GM18519 (cell line): ENCODE results near the gene ELMO3.

Experiments used
- ATAC-seq: cut with Tn5 transposase; IDR thresholded peaks from one replicate; pipeline ENCODE4 v1.9.1; 2021; ENCODE audit warnings: mild to moderate bottlenecking, moderate library complexity; ENCODE audit not compliant: unreplicated experiment, low FRiP score

Gene ELMO3

GRCh38 chr16:67213197-67214019 lies 14.5 kb downstream of the ELMO3 start:
- ATAC-seq: no peak

- ATAC-seq: no peak
These were observed 16.8 kb downstream of the ELMO3 start for GRCh38 chr16:67215706-67216105.

GRCh38 chr16:67216612-67217490 lies 17.9 kb downstream of the ELMO3 start:
- no peak for ATAC-seq

- no peak for ATAC-seq
These were observed 25.1 kb downstream of the ELMO3 start for GRCh38 chr16:67223992-67224391.

GRCh38 chr16:67226295-67226803 lies 27.4 kb downstream of the ELMO3 start:
- ATAC-seq: no peak

GRCh38 chr16:67226804-67227566 lies 28.1 kb downstream of the ELMO3 start, which contains the start of gene TMEM208:
Gene TMEM208, plus strand, starts transcription at chr16:67227130. Its CDS starts 89 bp downstream, at chr16:67227219.
- ATAC-seq: peak; percentile 78

- no peak for ATAC-seq
These were observed 28.6 kb downstream of the ELMO3 start for GRCh38 chr16:67227567-67227921.

GRCh38 chr16:67228034-67228785 lies 29.3 kb downstream of the ELMO3 start:
- ATAC-seq: no peak

GRCh38 chr16:67228905-67229304 lies 30.0 kb downstream of the ELMO3 start:
- no peak for ATAC-seq

GRCh38 chr16:67229906-67230808 lies 31.2 kb downstream of the ELMO3 start:
- no peak for ATAC-seq

GRCh38 chr16:67230809-67231660 lies 32.1 kb downstream of the ELMO3 start:
- no peak for ATAC-seq

- ATAC-seq: no peak
These were observed 34.7 kb downstream of the ELMO3 start for GRCh38 chr16:67233596-67233995.

GRCh38 chr16:67234180-67234597 lies 35.3 kb downstream of the ELMO3 start:
- no peak for ATAC-seq

- no peak for ATAC-seq
These were observed 37.1 kb downstream of the ELMO3 start for GRCh38 chr16:67235816-67236562.

- no peak for ATAC-seq
These were observed 37.8 kb downstream of the ELMO3 start for GRCh38 chr16:67236563-67237395.
